HG02852 (cell line): ENCODE data around the gene ANAPC5.
A peak's percentile ranks its signal among the peaks of the same experiment; 100 is the strongest.
"Not testable (repeated sequence)": the region's sequence is repeated elsewhere in the genome, so short reads cannot be mapped to it uniquely, and the experiment has no call there.

Source experiments
- ATAC-seq: cut with Tn5 transposase; IDR thresholded peaks from one replicate; pipeline ENCODE4 v1.9.1; 2021; ENCODE audit warnings: mild to moderate bottlenecking, moderate library complexity; ENCODE audit not compliant: unreplicated experiment

ANAPC5 gene

GRCh38 chr12:121351820-121352681 is at the start of gene ANAPC5:
TSS of gene ANAPC5 (minus strand) at chr12:121352411. CDS start at chr12:121352340, 71 bp downstream.
- peak; percentile 97 for ATAC-seq

GRCh38 chr12:121400332-121401139 is 48.3 kb upstream of the ANAPC5 start:
- peak; percentile 43 for ATAC-seq

GRCh38 chr12:121399391-121400331 is 47.5 kb upstream of the ANAPC5 start, which contains the start of gene RNF34:
TSS of gene RNF34 (plus strand) at chr12:121400118. CDS start at chr12:121400213, 95 bp downstream.
- peak; percentile 88 for ATAC-seq

GRCh38 chr12:121398355-121398754 is 46.1 kb upstream of the ANAPC5 start:
- ATAC-seq, result no peak

GRCh38 chr12:121397521-121397920 is 45.3 kb upstream of the ANAPC5 start:
- no peak for ATAC-seq

- ATAC-seq, result no peak
Measured at GRCh38 chr12:121392325-121392716, 40.1 kb upstream of the ANAPC5 start.

GRCh38 chr12:121391619-121392324 is 39.6 kb upstream of the ANAPC5 start:
- no peak for ATAC-seq

- ATAC-seq, result no peak
Measured at GRCh38 chr12:121390856-121391255, 38.6 kb upstream of the ANAPC5 start.

- ATAC-seq, result no peak
Measured at GRCh38 chr12:121388421-121388981, 36.3 kb upstream of the ANAPC5 start.

GRCh38 chr12:121384891-121385290 is 32.7 kb upstream of the ANAPC5 start:
- not testable (repeated sequence) for ATAC-seq

GRCh38 chr12:121383601-121384021 is 31.4 kb upstream of the ANAPC5 start:
- no peak for ATAC-seq

- no peak for ATAC-seq
Measured at GRCh38 chr12:121379945-121380344, 27.7 kb upstream of the ANAPC5 start.

GRCh38 chr12:121378736-121379135 is 26.5 kb upstream of the ANAPC5 start:
- ATAC-seq, result no peak

GRCh38 chr12:121376754-121377697 is 24.8 kb upstream of the ANAPC5 start:
- ATAC-seq, result no peak

GRCh38 chr12:121374945-121375584 is 22.9 kb upstream of the ANAPC5 start:
- not testable (repeated sequence) for ATAC-seq

GRCh38 chr12:121374336-121374735 is 22.1 kb upstream of the ANAPC5 start:
- not testable (repeated sequence) for ATAC-seq

GRCh38 chr12:121373755-121374154 is 21.5 kb upstream of the ANAPC5 start:
- ATAC-seq, result no peak

GRCh38 chr12:121371404-121371803 is 19.2 kb upstream of the ANAPC5 start:
- ATAC-seq, result no peak
